Activated CD8-positive, alpha-beta memory T cell treated with anti-CD3 and anti-CD28 coated beads for 36 hours (primary cell): ENCODE data around the gene DIS3L. TPM values are rescaled to one million over a fixed set of nuclear protein-coding genes. Genes with fewer than 3 reads are reported as not detected.
"Not testable (repeated sequence)": the region's sequence is repeated elsewhere in the genome, so short reads cannot be mapped to it uniquely, and the experiment has no call there.

ENCODE experiments used
- CTCF ChIA-PET: fragments of 350-600 bp; sonication (Branson Sonifier 250); formaldehyde crosslinking; loops from one replicate; lab custom pipeline; 2021; ENCODE audit warnings: antibody characterized with exemption; lab: Charles Lee
- POLR2A ChIA-PET: fragments of 350-600 bp; sonication (Branson Sonifier 250); formaldehyde crosslinking; loops from one replicate; lab custom pipeline; 2021; ENCODE audit warnings: antibody characterized with exemption; lab: Charles Lee
- total RNA-seq, 2 experiments: library from RNA; stranded (reverse); gene quantifications; one replicate each; pipeline ENCODE4 v1.2.3, GENCODE V29; 2021

Gene DIS3L
- total RNA-seq, 2 experiments from 2014 or later, result 26.4 to 27.0 TPM

DNA sequence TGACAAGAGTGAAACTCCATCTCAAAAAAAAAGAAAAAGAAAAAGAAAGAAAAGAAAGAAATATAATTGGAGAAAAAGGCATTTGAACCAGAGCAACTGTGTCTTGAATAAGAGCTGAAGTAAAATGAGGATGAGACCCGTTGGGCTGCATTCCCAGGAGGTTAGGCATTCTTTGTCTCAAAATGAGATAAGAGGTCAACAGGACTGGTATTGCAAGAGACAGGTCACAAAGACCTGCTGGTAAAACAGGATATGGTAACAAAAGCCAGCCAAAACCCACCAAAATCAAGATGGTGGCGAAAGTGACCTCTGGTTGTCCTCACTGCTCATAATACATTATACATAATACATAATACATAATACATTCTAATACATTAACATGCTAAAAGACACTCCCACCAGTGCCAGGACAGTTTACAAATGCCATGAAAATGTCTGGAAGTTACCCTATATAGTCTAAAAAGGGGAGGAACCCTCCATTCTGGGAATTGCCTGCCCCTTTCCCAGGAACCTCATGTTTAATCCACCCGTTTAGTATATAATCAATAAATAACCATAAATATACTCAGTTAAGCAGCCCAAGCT lies 71.7 kb downstream of the DIS3L start:
- CTCF ChIA-PET, result no interaction called here

DNA sequence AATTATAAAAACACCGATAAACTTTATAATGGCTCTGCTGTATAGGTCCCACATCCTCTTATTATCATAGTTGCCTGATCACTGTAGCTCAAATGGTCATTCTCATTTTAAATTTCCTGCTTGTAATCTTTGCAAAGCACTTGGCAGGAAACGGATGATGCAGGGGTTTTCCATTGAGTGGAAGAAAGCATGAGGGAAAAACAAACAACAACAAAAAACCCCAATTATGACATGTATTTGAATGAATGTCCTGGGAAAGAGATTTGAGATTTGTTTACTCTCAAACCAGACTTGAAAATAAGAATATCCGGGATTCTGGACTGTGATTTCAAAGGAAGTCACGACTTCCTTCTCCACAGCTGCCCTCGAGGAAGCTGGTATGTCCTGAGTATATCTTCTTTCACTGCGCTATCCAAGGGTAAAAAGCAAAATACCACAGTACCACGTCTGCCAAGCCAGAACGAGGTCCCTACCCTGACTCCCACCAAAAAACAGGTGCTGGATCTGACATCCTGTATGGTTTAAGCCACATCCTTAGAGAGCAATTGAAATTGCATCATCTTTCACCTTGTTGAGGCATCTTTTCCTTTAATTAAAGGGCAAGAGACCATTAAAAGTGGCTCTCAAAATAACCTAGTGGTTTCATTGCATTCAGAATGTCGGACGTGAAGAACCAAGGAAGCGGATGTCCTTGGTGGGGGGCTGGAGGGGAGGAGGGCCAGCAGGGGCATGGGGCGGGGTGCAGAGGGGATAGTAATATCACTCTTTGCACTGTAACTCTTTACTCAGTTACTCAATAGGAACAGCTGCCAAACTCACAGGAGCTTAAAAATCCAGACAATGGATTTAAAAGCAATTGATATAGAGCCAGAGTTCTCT lies 76.6 kb downstream of the DIS3L start:
- ChIA-PET POLR2A (interaction anchor here (0.5 to 1.0 kb wide), 2 partner anchors 18 to 1083 kb away, joined by 5 to 7 read pairs; no protein-coding TSS in a partner anchor), CTCF (interaction anchor here (0.6 to 1.5 kb wide), 4 partner anchors 76 to 1038 kb away, joined by 3 to 8 read pairs (median 4); partner anchors contain the start of gene SNAPC5)

More for the DNA sequence above, 71.7 kb downstream of the DIS3L start:
- POLR2A ChIA-PET, result no interaction called here

DNA sequence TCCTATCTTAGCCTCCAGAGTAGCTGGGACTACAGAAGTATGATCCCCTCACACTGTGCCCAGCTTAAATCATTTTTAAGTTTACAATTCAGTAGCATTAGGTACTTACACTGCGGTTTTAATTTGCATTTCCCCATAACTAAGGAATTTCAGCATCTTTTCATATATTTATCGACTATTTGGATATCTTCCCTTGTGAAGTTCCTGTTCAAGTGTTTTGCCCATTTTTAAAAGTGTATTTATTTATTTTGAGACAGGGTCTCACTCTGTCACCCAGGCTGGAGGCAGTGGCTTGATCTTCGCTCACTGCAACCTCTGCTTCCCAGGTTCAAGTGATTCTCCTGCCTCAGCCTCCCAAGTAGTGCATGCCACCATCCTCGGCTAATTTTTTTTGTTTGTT lies 80.8 kb downstream of the DIS3L start:
- ChIA-PET POLR2A (no interaction called here), CTCF (no interaction called here)

DNA sequence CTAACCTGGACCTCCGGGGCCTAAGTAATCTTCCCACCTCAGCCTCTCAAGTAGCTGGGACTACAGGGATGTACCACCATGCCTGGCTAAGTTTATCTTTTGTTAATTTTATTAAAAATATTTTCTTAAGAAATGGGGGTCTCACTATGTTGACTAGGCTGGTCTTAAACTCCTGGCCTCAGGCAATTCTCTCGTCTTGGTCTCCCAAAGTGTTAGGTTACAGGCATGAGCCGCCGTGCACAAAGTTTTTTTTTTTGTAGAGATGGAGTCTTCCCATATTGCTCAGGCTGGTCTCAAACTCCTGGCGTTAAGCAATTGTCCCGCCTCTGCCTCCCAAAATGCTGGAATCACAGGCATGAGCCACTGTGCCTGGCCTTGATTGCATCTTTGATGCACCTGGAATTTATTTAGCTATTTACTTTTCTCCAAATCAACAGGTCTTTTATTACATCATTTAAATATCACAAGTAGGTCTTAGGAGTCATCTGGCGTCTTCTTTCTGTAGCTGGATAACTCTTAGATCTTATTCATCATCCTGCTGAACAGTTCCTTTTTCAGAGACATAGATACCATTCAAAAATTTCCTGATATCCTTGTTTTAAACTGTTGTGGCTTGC lies 85.6 kb downstream of the DIS3L start:
- ChIA-PET CTCF (no interaction called here), POLR2A (no interaction called here)

- POLR2A ChIA-PET, CTCF ChIA-PET: not testable (repeated sequence)
Measured at GRCh38 chr15:66381376-66381775, 88.0 kb downstream of the DIS3L start.

Other genes starting within 250 kb of the DIS3L start
- not detected for gene MEGF11, start 39.8 kb upstream of the DIS3L start, total RNA-seq
- gene TIPIN, start 63.1 kb downstream of the DIS3L start, total RNA-seq, result 10 to 100 TPM; 57.2 to 58.9 TPM
- 100 to 1,000 TPM; 115 to 116 TPM for gene MAP2K1, start 93.3 kb downstream of the DIS3L start, total RNA-seq
- 10 to 100 TPM; 48.6 to 49.3 TPM for gene SNAPC5, start 204.2 kb downstream of the DIS3L start, total RNA-seq
- gene RPL4, start 211.3 kb downstream of the DIS3L start, total RNA-seq, result 1,000 to 10,000 TPM; 4,526 to 4,577 TPM
- gene ZWILCH, start 211.8 kb downstream of the DIS3L start, total RNA-seq, result 10 to 100 TPM; 42.9 to 44.9 TPM